Measurements from ENCODE around the gene DAB1.

DNA sequence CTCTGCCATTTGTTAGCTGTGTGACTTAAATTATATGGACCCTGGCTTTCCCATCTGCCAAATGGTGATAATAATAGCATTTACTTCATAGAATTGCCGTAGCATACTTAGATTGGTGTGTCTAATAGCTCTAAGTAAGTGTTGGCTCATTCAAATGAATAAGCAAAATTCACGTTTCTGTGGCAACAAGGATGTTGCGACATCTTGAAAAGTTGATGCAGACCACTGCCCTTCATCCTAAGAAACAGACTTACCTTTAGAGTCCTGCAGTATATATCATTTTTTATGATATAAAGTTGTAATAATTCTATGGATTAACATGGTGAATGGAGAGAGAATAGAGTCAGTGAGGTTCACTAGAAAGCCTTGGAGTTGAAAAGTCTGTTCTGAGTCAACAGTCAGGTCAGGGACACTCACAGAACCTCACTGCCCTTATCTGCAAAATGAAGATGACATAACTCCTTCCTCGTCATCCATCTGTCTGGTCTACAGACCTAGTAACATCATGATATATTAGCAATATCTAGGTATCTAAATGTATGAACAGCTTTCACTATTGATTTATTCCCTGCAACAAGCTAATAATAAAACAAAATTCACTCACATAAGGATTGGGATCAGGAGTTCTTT, 290.8 kb downstream of the DAB1 start:
- no peak for TF ChIP-seq FOXM1 (IDR thresholded peaks at IDR 0.05; ENCODE audit: borderline replicate concordance)
- TF ChIP-seq ZNF384 (IDR thresholded peaks at IDR 0.05): no peak
- no peak for TF ChIP-seq TARDBP (IDR thresholded peaks at IDR 0.05)
- no peak for TF ChIP-seq BHLHE40 (IDR thresholded peaks at IDR 0.05; ENCODE audit: borderline replicate concordance)
- no peak for TF ChIP-seq FOXK2 (IDR thresholded peaks at IDR 0.05)
- no peak for TF ChIP-seq SUZ12 (IDR thresholded peaks at IDR 0.05)
- no peak for TF ChIP-seq CTBP1 (IDR thresholded peaks at IDR 0.05; ENCODE audit: borderline replicate concordance)
- no peak for TF ChIP-seq HDGF (IDR thresholded peaks at IDR 0.05; ENCODE audit: borderline replicate concordance)
- no peak for TF ChIP-seq SP1 (IDR thresholded peaks at IDR 0.05)
- TF ChIP-seq ELF4 (IDR thresholded peaks at IDR 0.05): no peak
